Gastroesophageal sphincter (tissue), 3 donors: ENCODE measurements around the gene MEGF8.

Experiments used
- CTCF ChIP-seq, 4 experiments: fragments of 200-600 bp in 2 of 4; fragments of 450-650 bp in 2 of 4; sonication (generic) in 1 of 4; IDR thresholded peaks; one replicate each; pipeline ENCODE4 v1.5.1; 2017 to 2019; ENCODE audit warnings: antibody characterized with exemption in 4 of 4, mild to moderate bottlenecking in 2 of 4, moderate library complexity in 2 of 4
- POLR2A ChIP-seq, 2 donors: fragments of 450-650 bp; IDR thresholded peaks; one replicate each; pipeline ENCODE4 v1.6.1; 2017; ENCODE audit warnings: antibody characterized with exemption in 2 of 2, mild to moderate bottlenecking in 2 of 2, moderate library complexity in 1 of 2

GRCh38 chr19:42355896-42356295, 30.5 kb downstream of the MEGF8 start:
- TF ChIP-seq CTCF (IDR thresholded peaks at IDR 0.05) (no peak), POLR2A (IDR thresholded peaks at IDR 0.05) (no peak)
